OCI-LY1 (cell line): ENCODE results near the gene RMND5A.
A peak's percentile ranks its signal among the peaks of the same experiment; 100 is the strongest.
"Not testable (repeated sequence)": the region's sequence is repeated elsewhere in the genome, so short reads cannot be mapped to it uniquely, and the experiment has no call there.

ENCODE experiments used
- H2AFZ ChIP-seq: fragments of 200-600 bp; sonication (generic), shearing (Covaris generic); 2 replicates; pipeline ENCODE4 v1.6.0; 2014; ENCODE audit warnings: antibody characterized with exemption, mild to moderate bottlenecking, low read length
- H3F3A ChIP-seq: fragments of 200-600 bp; sonication (generic), shearing (Covaris generic); 2 replicates; pipeline ENCODE4 v1.6.0; 2014; ENCODE audit warnings: mild to moderate bottlenecking, antibody characterized with exemption, low read length, moderate library complexity; ENCODE audit not compliant: insufficient read depth
- H3K27ac ChIP-seq: fragments of 200-600 bp; sonication (generic); 2 replicates; pipeline ENCODE4 v1.5.1; 2014; ENCODE audit warnings: low read length, mixed run types, mild to moderate bottlenecking, low read depth; ENCODE audit not compliant: poor library complexity, severe bottlenecking
- H3K27me3 ChIP-seq: fragments of 200-600 bp; sonication (generic); 2 replicates; pipeline ENCODE4 v1.6.0; 2014; ENCODE audit warnings: antibody characterized with exemption, mild to moderate bottlenecking, low read length, moderate library complexity; ENCODE audit not compliant: insufficient read depth
- H3K36me3 ChIP-seq: fragments of 200-600 bp; sonication (generic); 2 replicates; pipeline ENCODE4 v1.6.1; 2014; ENCODE audit warnings: mild to moderate bottlenecking, antibody characterized with exemption, low read length, moderate library complexity, mixed read lengths; ENCODE audit not compliant: insufficient read depth
- H3K4me1 ChIP-seq: fragments of 200-600 bp; sonication (generic); 2 replicates; pipeline ENCODE4 v1.5.1; 2014; ENCODE audit warnings: mild to moderate bottlenecking, low read length, moderate library complexity; ENCODE audit not compliant: insufficient read depth, severe bottlenecking
- H3K4me2 ChIP-seq: fragments of 200-600 bp; sonication (generic), shearing (Covaris generic); 2 replicates; pipeline ENCODE4 v1.6.1; 2014; ENCODE audit warnings: low read length
- H3K4me3 ChIP-seq: fragments of 200-600 bp; sonication (generic); 2 replicates; pipeline ENCODE4 v1.5.1; 2014; ENCODE audit warnings: low read length, low read depth, mild to moderate bottlenecking, mixed read lengths; ENCODE audit not compliant: poor library complexity, severe bottlenecking
- H3K79me2 ChIP-seq: fragments of 200-600 bp; shearing (Covaris generic); 2 replicates; pipeline ENCODE4 v1.6.1; 2016; ENCODE audit warnings: mixed run types, low read length, mixed read lengths; ENCODE audit not compliant: insufficient read depth
- H3K9ac ChIP-seq: fragments of 200-600 bp; sonication (generic), shearing (Covaris generic); 2 replicates; pipeline ENCODE4 v1.6.1; 2014; ENCODE audit warnings: mild to moderate bottlenecking, low read length, mixed read lengths
- H3K9me2 ChIP-seq: fragments of 200-600 bp; sonication (generic), shearing (Covaris generic); 2 replicates; pipeline ENCODE4 v1.6.1; 2014; ENCODE audit warnings: low read depth, mild to moderate bottlenecking, low read length, mixed read lengths
- H3K9me3 ChIP-seq: fragments of 200-600 bp; shearing (Covaris generic); 2 replicates; pipeline ENCODE4 v1.6.1; 2014; ENCODE audit warnings: low read length, mixed read lengths
- H4K20me1 ChIP-seq: fragments of 200-600 bp; sonication (generic), shearing (Covaris generic); 2 replicates; pipeline ENCODE4 v1.6.0; 2016; ENCODE audit warnings: mild to moderate bottlenecking, low read length; ENCODE audit not compliant: insufficient read depth
- EZH2 ChIP-seq: fragments of 200-600 bp; sonication (generic), shearing (Covaris generic); IDR thresholded peaks from 2 replicates; pipeline ENCODE4 v1.8.0; 2017; ENCODE audit warnings: borderline replicate concordance, mixed run types, mild to moderate bottlenecking, antibody characterized with exemption, low read length, moderate library complexity, mixed read lengths
- TF ChIP-seq, protein P1 (sequence below): fragments of 200-600 bp; sonication (generic), shearing (Covaris generic); IDR thresholded peaks from 2 replicates; pipeline ENCODE4 v1.5.1; 2017; ENCODE audit warnings: mild to moderate bottlenecking, antibody characterized with exemption, low read length, moderate library complexity, mixed read lengths

Gene RMND5A

DNA sequence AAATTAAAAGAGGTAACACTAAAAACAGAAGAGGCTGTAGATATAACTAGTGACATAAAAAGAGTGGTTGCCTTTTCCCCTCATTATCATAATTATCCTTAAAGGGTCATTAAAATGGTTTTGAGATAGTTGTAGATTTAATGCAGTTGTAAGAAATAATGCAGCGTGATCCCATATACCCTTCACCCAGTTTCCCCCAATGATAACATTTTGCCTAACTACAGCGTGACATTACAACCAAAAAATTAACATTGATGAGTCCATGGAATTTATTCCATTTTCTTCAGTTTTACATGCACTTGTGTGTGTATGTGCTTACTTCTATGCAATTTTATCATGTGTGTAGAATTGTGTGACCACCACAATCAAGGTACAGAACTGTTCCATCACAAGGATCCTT, 13.2 kb upstream of the RMND5A start:
- Histone ChIP-seq H3K36me3 (no peaks in the 10 kb centered on the region), H2AFZ (no peak overlapping the region), H3K9ac (no peak overlapping the region), H3K27me3 (no peaks in the 10 kb centered on the region), H3K27ac (no peak overlapping the region), H3K9me3 (no peaks in the 10 kb centered on the region), H3K4me3 (no peak overlapping the region), H3K4me2 (no peak overlapping the region), H3F3A (no peaks in the 10 kb centered on the region), H4K20me1 (no peaks in the 10 kb centered on the region), H3K9me2 (no peaks in the 10 kb centered on the region), H3K79me2 (no peaks in the 10 kb centered on the region), H3K4me1 (no peaks in the 10 kb centered on the region)
- no peak for TF ChIP-seq EZH2
- TF ChIP-seq, protein P1, sequence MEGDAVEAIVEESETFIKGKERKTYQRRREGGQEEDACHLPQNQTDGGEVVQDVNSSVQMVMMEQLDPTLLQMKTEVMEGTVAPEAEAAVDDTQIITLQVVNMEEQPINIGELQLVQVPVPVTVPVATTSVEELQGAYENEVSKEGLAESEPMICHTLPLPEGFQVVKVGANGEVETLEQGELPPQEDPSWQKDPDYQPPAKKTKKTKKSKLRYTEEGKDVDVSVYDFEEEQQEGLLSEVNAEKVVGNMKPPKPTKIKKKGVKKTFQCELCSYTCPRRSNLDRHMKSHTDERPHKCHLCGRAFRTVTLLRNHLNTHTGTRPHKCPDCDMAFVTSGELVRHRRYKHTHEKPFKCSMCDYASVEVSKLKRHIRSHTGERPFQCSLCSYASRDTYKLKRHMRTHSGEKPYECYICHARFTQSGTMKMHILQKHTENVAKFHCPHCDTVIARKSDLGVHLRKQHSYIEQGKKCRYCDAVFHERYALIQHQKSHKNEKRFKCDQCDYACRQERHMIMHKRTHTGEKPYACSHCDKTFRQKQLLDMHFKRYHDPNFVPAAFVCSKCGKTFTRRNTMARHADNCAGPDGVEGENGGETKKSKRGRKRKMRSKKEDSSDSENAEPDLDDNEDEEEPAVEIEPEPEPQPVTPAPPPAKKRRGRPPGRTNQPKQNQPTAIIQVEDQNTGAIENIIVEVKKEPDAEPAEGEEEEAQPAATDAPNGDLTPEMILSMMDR: no peak

DNA sequence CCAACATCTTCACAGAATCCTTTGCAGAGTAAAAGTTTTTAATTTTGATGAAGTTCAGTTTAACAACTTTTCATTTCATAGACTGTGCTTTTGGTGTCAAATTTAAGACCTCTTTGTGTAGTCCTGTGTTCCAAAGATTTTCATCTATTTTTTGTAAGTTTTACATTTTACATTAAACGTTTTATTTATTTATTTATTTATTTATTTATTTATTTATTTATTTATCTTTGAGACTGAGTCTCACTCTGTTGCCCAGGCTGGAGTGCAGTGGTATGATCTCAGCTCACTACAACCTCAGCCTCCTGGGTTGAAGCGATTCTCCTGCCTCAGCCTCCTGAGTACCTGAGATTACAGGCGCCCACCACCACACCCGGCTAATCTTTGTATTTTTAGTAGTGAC, 12.0 kb upstream of the RMND5A start:
- not testable (repeated sequence) for H3K9me2 ChIP-seq, H3K27ac ChIP-seq, H3K4me1 ChIP-seq, H3K9ac ChIP-seq, H3K9me3 ChIP-seq, H3K4me3 ChIP-seq, H2AFZ ChIP-seq, H3K4me2 ChIP-seq, H3K27me3 ChIP-seq, H3F3A ChIP-seq, H3K79me2 ChIP-seq, H3K36me3 ChIP-seq, H4K20me1 ChIP-seq

DNA sequence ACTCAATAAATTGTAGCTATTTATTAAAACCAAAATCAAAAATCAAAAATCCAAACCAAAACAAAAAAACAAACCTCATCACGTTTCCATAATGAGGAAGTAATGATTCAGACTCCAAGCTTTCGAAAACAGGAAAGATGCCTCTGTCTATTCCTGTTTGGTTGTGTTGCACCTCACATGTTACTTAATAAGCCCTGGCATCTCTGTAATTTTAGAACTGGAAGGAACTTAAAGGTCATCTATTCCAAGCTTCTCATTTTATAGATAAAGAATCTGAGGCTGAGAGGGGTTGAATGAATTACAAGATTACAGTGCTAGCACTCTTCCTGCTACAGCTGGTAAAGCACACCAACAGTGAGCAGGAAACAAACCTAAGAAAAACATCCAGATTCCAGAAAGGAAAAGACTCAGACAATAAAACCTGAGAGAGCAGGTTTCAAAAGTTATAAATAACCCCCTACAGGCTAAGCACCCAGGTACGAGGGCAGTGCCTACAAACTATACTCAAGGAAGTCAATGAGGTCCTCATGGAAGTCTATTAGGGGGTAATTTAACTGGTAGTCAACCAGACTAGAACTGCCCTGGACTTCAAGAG, 5.4 kb upstream of the RMND5A start:
- not testable (repeated sequence) for H3K36me3 ChIP-seq, H3K9me2 ChIP-seq, H3K4me2 ChIP-seq, H3K4me1 ChIP-seq, H4K20me1 ChIP-seq, H3K27me3 ChIP-seq, H3K4me3 ChIP-seq, H2AFZ ChIP-seq, H3K27ac ChIP-seq, H3F3A ChIP-seq, H3K79me2 ChIP-seq, H3K9ac ChIP-seq, H3K9me3 ChIP-seq

DNA sequence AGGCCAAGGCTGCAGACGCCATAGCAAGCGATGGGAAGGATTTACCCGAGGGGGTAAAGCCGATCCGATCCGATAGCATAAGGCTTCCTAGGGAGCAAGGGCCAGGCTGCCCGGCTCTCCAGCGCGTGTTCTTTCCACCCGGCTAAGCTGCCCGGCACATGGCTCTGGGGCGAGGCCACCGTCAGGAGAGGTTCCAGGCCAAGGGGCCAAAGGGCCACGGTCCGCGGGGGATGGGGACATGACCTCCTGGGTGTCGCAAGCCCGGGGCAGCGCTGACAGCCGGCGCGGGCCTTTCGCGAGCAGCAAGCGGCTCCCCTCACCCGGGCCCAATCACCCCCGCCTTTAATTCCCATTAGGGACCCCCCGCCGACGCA, 841 bp upstream of the RMND5A start:
- Histone ChIP-seq H3K4me2 (peak overlapping the region; percentile 44; the same call in 1 of the 2 replicates), H3K9ac (peak overlapping the region; percentile 54), H3K4me3 (peak overlapping the region; percentile 68)
- H3K4me1 ChIP-seq, H3F3A ChIP-seq, H3K27me3 ChIP-seq, H2AFZ ChIP-seq, H3K79me2 ChIP-seq, H3K27ac ChIP-seq, H3K9me2 ChIP-seq, H3K9me3 ChIP-seq, H3K36me3 ChIP-seq, H4K20me1 ChIP-seq: not testable (repeated sequence)

DNA sequence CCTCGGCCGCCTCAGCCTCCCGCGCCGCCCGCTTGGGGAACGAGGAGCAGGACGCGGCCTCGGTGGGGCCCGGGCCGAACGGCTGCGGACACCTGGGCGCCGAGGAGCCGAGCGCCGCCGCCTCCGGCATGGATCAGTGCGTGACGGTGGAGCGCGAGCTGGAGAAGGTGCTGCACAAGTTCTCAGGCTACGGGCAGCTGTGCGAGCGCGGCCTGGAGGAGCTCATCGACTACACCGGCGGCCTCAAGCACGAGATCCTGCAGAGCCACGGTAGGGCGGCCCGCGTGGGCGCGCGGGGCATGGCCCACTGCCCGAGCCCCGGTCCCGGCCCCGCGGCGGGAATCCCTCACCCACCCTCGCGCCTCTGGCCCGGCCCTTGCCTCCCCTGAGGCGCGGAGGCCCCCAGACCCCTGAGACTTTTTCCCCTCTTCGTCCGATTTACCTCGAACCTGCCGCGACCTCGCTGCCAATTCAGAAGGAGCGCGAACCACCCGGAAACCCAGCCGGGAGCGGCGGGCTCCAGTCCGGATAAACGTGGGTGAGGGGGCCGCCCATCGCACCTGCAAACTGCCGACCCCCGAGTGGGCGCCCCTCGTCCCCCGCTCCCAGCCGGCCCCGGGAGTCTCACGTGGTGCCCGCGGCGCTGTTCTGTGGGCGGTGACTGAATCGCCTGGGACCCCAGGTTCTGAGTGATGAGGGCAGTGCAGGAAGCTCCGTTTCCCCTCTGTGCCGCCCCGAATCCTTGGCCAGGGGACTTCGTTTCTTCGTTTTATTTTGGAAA, 639 bp downstream of the RMND5A start:
- not testable (repeated sequence) for H4K20me1 ChIP-seq, H3K79me2 ChIP-seq, H3K9me2 ChIP-seq, H2AFZ ChIP-seq, H3K27me3 ChIP-seq, H3K36me3 ChIP-seq, H3K4me1 ChIP-seq, H3K9me3 ChIP-seq, H3F3A ChIP-seq
- Histone ChIP-seq H3K4me2 (peak overlapping the region; percentile 87), H3K9ac (peak overlapping the region; percentile 73), H3K4me3 (peak overlapping the region; percentile 68), H3K27ac (peak overlapping the region; percentile 54)

DNA sequence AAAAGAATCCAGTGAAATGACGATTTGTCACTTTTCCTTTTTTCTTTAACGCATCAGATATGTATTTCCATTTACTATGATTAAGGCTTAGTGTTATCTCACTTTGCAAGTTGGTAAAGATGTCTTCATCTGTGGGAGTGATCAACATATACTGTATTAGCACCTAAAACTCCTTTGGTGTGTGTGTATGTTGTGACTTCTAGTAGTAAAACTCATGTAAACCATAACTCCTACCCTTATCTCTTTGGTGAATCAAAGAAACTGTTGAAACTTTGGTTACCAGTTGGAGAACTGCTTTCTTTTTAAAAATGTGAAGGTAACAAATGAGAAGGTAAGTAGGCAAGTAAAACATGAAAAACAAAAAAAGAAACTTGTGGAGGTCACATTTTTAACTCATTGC, 5.6 kb downstream of the RMND5A start:
- H3K9me2 ChIP-seq, H2AFZ ChIP-seq, H3K4me2 ChIP-seq, H3K4me1 ChIP-seq, H3K27me3 ChIP-seq, H3K36me3 ChIP-seq, H3K9me3 ChIP-seq, H3K79me2 ChIP-seq, H3K9ac ChIP-seq, H3K27ac ChIP-seq, H3F3A ChIP-seq, H4K20me1 ChIP-seq, H3K4me3 ChIP-seq: not testable (repeated sequence)

DNA sequence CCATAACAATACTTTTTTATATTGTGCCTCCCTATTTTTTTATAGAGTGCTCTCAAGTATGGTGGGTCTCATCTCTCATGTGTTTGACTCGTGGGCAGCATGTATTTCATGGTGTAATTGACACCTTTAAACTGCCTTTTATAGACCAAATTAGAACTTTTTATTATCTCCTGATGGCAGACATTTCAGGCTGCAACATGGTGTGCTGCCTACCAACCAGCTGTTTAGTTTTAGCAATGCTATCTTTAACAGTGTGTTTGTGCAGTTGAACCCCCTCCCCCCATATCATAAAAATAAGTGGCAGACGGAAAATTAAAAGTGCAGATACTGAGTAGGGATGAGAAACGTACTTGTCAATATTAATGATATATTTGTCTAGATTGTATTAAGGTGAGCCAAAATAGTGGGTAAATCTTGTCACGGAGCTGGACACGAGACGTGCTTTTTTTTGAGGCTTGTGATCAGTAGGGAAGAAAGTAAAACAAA, 12.0 kb downstream of the RMND5A start:
- H3K27me3 ChIP-seq, H3K27ac ChIP-seq, H3K9me3 ChIP-seq, H2AFZ ChIP-seq, H3K9ac ChIP-seq, H3K4me3 ChIP-seq, H3K79me2 ChIP-seq, H3K36me3 ChIP-seq, H4K20me1 ChIP-seq, H3K4me2 ChIP-seq, H3K4me1 ChIP-seq, H3K9me2 ChIP-seq, H3F3A ChIP-seq: not testable (repeated sequence)
